ENCODE measurements around the gene CDH16.
"Not testable (repeated sequence)": the region's sequence is repeated elsewhere in the genome, so short reads cannot be mapped to it uniquely, and the experiment has no call there.

Gene CDH16, protein sequence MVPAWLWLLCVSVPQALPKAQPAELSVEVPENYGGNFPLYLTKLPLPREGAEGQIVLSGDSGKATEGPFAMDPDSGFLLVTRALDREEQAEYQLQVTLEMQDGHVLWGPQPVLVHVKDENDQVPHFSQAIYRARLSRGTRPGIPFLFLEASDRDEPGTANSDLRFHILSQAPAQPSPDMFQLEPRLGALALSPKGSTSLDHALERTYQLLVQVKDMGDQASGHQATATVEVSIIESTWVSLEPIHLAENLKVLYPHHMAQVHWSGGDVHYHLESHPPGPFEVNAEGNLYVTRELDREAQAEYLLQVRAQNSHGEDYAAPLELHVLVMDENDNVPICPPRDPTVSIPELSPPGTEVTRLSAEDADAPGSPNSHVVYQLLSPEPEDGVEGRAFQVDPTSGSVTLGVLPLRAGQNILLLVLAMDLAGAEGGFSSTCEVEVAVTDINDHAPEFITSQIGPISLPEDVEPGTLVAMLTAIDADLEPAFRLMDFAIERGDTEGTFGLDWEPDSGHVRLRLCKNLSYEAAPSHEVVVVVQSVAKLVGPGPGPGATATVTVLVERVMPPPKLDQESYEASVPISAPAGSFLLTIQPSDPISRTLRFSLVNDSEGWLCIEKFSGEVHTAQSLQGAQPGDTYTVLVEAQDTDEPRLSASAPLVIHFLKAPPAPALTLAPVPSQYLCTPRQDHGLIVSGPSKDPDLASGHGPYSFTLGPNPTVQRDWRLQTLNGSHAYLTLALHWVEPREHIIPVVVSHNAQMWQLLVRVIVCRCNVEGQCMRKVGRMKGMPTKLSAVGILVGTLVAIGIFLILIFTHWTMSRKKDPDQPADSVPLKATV

DNA sequence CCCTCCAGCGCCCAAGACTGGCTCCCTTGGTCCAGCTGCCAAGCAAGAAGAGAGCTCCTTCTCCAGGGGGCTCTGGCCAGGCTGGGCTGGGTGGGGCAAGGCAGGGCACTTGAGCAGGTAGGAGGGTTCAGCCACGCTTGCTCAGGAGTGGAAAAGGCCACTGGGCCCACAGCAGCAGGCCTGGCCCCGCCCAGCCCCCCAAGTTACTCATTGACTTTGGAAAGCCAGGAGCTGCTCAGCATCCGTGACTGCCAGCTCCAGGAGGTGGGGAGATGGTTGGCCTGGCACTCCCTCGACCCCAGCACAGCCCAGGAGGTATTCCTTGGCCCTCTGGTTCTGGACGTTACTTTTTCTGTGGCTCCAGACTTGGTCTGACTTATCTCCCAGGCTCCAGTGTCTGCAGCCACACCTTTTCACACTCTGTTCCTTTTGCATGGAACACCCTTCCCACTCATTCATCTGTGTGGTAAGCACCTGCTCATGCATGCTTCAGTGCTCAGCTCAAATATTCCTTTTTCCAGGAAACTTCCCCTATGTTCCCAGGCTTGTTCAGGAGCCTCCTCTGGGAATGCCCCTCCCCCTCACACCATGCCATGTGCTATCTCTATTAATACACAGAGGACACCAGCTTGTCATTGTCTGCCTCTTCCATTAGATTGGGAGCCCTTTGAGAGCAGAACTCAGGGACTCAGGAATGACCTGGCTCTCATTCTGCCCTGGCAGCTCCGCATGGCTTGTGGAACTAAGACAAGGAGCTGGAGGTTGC, at the start of gene CDH16:
CDH16 (minus strand) TSS at position 83 of the 766 bp plus-strand sequence. CDS start 820 bp downstream, outside the sequence.
- DNase-seq: no peak

DNA sequence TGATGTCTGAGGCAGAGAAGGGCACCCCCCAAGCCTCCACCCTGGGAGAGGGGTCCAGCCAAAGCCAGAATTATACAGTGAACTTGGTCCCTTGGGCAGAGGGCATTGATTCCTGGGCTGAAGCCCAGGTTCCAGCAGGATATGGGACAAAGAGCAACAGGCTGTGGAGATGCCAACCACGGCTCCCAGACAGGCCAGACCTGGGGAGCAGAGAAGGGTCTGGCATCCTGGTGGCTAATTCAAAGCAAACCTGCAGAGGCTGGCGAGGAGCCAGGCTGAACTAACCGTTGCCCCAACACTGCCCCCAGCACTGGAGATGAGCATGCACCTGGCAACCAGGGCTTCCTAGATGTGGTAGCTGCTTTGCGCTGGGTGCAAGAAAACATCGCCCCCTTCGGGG, 45.4 kb upstream of the CDH16 start:
- no peak for DNase-seq

DNA sequence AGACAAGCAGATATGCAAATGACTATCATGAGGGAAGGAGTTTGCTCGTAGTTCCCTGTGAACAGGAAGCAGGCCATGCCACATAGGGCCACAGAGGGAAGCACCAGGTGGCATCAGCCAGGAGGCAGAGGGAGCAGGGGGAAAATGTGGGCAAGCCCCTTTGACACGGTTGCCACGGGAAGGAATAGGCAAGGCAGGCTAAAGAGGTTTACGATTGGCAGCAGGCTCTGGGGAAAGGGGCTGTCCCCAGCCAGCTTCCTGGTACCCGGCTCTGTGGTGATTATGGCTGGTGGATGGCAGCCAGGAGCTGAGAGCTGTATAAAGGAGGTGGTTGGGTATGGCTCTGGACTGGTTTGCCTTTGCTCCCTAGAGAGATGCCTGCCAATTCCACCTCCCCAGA, 43.2 kb upstream of the CDH16 start:
- DNase-seq: no peak

DNA sequence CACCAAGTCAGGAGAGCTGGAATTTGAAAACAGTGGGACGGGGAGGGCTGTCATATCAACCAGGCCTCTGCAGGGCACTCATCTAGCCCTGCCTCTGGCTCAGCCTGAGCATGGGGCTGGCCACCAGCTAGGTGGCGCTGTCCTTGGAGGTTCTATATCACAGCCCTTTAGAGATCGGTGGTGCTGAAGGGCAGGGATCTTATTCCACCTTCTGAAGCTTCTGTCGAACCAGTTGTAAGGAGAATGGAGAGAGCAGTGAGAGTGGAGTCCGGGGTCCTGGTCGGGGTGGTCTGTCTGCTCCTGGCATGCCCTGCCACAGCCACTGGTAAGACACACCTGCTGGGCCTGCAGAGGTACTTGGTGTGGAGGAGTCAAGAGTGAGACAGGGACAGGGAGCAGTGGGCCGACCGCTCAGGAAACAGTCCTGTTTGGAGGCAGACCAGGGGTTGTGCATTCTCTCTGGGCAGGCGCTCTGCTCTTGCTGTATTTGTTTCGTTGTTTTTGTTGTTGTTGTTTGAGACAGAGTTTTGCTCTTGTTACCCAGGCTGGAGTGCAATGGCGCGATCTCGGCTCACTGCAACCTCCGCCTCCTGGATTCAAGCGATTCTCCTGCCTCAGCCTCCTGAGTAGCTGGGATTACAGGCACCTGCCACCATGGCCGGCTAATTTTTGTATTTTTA, 42.5 kb upstream of the CDH16 start, which contains the start of gene CES3:
CES3 (plus strand) TSS at position 202 of the 680 bp plus-strand sequence; CDS start at position 244, 42 bp downstream.
- peak in 24 of 51 donors; percentile 4 to 51 (median 31) for DNase-seq

DNA sequence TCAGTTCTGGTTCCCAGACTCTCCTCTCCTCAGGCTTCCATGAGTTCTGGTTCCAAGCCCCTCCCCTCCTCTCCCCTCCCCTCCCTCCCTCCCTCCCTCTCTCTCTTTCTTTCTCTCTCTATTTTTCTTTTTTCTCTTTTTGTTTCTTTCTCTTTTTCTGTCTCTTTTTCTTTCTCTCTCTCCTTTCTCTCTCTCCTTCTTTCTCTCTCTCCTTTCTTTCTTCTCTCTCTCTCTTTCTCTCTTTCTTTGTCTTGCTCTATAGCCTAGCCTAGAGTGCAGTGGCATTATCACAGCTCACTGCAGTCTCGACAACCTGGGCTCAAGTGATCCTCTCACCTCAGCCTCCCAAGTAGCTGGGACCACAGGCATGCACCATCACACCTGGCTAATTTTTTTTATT, 41.6 kb upstream of the CDH16 start:
- no peak for DNase-seq

DNA sequence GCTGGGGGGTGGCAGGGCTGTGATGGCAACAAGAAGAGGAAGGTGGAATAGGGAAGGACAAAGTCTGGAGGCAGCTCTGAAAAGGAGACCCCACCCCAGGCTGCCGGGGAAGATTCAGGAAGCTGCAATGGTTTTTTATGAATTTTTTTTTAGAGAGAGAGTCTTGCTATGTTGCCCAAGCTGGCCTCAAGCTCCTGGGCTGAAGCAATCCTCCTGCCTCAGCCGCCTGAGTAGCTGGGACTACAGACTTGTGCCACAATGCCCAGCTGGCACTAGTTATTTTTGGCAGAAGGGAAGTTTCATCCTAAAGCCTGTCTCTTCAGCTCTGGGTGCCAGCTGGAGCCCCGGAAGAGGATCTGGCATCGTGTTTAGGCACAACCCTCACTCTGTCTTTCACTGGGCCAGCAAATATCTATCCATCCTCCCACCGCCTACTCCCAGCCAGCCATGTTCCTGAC, 41.0 kb upstream of the CDH16 start:
- DNase-seq: peak in 1 of 51 donors; percentile 51

DNA sequence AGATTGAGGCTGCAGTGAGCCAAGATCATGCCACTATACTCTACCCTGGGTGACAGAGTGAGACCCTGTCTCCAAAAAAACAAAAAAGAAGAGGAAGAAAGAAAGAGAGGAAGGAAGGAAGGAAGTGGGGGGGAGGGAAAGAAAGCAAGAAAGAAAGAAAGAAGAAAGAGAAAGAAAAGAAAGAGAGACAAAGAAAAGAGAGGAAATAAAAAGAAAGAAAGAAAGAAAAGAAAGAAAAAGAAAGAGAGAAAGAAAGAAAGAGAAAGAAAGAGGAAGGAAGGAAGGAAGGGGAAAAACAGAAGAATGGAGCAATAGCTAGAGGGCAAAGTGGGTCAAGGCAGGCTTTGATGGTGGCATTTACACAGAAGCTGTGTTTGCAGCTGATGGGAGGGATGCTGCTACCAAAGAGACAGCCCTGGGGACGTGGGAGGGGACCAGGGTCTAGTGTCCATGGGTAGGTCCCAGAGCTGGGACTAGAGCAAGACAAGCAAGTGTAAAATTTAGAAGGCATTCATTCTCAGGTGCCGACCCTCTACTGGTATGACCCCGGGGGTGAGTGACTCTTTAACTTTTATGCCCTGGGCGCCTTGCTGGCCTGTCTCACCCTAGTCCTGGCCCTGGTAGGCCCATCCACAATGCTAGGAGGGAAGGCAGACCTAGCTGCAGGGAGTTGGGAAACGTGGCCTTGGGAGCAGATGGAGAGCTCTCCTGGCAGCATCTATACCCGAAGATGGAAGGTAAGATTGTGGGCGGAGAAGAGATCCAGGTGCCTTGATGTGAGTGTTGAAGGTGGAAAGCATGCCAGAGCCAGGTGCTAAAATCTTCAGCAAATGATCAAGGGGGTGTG, 40.4 kb upstream of the CDH16 start:
- no peak for DNase-seq

DNA sequence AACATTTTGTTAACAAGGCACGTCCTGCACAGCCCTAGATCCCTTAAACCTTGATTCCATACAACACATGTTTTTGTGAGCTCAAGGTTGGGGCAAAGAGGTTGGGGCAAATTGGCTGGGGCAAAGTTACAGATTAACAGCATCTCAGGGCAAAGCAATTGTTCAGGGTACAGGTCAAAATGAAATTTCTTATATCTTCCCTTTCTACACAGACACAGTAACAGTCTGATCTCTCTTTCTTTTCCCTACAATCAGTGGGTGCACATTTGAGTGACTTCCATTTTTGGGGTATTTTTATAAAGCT, 37.4 kb upstream of the CDH16 start:
- not testable (repeated sequence) for DNase-seq

DNA sequence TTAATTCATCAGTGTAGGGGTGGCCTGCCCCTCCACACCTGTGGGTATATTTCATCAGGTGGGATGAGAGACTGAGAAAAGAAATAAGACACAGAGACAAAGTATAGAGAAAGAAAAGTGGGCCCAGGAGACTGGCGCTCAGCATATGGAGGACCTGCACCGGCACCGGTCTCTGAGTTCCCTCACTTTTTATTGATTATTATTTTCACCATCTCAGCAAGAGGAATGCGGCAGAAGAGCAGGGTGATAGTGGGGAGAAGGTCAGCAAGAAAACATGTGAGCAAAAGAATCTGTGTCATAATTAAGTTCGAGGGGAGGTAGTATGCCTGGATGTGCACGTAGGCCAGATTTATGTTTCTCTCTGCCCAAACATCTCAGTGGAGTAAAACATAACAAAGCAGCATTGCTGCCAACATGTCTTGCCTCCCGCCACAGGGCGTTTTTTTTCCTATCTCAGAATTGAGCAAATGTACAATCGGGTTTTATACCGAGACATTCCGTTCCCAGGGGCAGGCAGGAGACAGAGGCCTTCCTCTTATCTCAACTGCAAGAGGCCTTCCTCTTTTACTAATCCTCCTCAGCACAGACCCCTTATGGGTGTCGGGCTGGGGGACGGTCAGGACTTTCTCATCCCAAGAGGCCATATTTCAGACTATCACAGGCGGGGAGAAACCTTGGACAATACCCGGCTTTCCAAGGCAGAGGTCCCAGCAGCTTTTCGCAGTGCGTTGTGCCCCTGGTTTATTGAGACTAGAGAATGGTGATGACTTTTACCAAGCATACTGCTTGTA, 36.9 kb upstream of the CDH16 start:
- DNase-seq: not testable (repeated sequence)

DNA sequence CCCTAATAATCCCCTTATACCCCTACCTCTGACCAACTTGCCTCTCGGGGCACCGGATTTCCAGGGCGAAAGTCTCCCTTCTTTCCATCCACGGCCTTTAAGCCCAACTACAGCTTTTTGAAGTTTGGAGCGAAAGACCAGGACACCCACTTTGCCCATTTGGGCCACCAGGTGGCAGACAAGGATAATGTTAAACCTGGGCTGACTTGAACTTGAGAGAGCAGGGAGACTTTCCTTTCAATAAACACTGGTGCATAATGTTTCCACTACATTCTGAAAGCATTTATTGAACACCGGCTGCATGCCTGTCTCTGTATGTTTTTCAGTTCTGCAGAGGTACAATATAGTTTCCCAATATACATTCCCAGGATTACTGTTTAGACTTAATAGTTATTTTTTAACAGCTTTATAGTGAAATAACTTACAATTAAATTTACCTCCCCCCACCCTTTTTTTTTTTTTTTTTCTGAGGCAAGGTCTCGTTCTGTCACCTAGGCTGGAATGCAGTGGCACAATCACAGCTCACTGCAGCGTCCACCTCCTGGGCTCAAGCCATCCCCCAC, 35.5 kb upstream of the CDH16 start:
- peak in 39 of 51 donors; percentile 3 to 77 (median 43) for DNase-seq

DNA sequence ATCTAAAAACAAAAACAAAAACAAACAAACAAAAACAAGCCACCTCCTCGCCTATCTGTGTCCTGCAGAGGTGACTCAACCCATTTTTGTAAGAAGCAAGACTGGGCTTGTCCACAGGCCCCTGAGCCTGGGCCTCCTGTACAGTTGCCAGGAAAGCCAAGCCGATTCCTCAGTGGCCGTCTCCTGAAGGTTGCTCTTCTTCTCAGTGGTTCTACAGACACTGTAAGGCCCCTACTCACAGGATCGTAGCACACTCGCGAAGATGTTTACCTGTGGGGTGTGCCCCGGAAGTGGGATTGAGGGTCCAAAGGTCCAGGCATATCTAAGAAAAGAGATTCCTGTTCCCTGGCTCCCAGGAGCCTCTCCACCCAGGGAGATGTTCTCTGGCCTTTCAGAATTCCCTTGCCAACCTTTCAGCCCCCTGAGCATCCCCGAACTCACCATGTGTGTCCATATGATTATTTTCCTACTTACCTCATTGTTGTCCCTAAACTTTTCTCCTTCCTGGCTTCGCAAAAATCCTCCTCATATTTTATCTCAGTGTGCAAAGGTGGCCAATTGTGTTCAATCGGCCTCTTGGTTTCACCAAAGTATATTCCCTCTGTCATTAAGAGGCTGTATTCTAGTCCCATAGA, 34.9 kb upstream of the CDH16 start:
- no peak for DNase-seq

DNA sequence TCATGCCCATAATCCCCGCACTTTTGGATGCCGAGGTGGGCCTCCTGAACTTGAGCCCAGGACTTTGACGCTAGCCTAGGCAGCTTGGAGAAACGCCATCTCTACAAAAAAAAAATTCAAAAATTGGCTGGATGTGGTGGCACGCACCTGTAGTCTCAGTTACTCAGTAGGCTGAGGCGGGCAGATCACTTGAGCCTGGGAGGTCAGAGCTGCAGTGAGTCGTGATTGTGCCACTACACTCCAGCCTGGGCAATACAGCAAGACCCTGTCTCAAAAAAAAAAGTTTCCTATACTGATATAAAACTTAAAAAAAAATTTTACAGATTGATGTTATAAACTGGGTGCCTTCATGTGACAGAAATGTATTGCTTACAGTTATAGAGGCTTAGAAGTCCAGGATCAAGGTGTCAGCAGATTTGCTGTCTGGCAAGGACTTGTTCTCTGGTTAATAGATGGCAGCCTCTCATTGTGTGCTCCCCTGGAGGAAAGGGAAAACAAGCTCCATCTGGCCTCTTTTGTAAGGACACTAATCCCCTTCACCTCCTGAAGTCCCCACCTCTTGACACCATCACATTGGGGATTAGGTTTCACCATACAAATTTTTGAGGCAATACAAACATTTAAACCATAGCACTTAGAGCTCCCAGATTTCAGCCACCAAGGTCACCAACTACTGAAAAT, 33.9 kb upstream of the CDH16 start:
- no peak for DNase-seq

DNA sequence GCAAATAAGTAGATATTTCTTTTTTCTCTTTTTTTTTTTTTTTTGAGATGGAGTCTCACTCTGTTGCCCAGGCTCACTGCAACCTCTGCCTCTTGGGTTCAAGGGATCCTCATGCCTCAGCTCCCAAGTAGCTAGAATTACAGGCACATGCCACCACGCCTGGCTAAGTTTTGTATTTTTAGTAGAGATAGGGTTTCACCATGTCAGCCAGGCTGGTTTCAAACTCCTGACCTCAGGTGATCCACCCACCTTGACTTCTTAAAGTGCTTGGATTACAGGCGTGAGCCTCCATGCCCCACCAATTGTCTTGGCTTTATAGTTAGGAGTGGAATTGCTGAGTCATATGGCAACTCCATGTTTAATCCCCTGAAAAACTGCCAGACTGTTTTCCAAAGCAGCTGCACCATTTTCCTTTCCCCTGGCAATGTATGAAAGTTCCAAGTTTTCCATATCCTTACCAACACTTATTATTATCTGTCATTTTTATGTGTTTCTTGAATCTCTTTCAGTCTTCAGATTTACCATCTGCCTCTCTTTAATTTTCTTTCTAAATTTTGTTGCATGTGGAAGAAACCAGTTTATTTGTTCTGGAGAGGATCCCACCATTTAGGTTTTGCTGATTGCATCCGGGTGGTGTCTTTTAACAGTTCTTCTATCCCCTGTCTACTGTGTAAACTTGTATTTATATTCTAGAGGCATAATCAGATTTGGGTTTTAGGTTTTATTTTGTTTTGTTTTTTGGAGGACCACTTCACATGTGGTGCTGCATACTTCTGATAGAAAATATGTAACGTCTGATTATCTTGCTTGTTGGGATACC, 32.5 kb upstream of the CDH16 start:
- DNase-seq: no peak

DNA sequence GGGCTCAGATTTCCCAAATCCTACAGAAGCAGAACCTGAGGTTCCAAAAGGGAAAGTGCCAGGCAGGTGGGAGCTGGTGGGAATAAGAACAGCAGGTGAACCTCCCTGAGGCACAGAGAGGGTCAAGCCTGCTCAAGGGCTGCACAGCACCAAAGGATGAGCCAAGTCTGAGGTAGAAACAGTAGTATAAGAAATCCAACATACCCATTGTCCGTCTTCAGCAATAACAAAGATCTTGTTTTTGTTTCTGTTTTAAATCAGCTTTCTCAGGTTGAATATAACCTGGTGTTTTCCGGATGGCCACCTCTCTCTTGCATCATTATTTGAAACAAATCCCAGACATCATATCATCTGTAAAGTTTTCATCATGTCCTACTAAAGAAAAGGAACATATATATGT, 31.8 kb upstream of the CDH16 start:
- no peak for DNase-seq

DNA sequence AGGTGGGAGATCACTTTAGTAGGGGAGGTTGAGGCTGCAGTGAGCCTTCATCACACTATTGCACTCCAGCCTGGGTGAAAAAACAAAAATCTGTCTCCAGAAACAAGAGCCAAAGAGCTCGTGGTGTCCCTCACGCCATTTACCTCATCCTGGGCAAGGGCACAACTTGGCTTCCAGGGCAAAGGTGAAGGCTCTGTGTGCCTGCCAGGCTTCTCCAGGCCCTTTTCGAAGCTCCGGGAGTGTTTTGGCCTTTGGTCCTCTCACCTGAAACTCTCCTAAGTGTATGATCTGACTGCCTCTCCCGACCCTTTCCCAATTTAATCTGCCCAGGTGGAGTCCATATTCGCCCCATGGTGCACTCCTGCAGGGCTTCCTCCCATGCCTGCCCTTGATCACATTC, 30.8 kb upstream of the CDH16 start:
- no peak for DNase-seq

DNA sequence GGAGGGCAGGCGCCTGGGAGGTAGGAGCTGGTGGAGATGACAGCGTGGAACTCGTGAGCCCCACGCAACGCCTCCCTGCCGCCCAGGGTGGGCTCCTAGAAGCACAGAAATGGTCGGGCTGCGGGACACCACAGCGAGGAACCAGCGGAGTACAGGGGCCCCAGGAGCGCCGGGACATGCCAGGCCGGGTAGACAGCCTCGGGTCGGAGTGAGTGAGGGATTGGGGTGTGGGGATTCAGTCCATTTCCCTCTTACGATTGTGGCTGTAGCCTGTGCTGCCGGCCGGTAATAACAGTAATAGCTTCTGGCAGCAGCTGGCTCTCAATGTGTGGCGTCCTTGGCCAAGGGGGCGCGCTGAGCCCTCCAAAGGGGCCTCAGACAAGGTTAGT, 30.1 kb upstream of the CDH16 start:
- DNase-seq: no peak

Measured in hypothalamus (tissue), 51 donors.